Measurements from ENCODE around the gene RHO. TPM values are rescaled to one million over a fixed set of nuclear protein-coding genes. Genes with fewer than 3 reads are reported as not detected.
"Not testable (repeated sequence)": the region's sequence is repeated elsewhere in the genome, so short reads cannot be mapped to it uniquely, and the experiment has no call there.

The RHO gene
- total RNA-seq, 2 donors from 2014 or later = 0.23 TPM; not detected in 1

- Histone ChIP-seq H3K27me3 (replicated peaks; ENCODE audit: insufficient read depth) (no peaks in the 10 kb centered on the region), H3K36me3 (no peaks in the 10 kb centered on the region), H3K4me1 (replicated peaks) (no peaks in the 10 kb centered on the region), H3K9me3 (no peaks in the 10 kb centered on the region), H3K4me3 (no peak overlapping the region), H3K27ac (peak overlapping the region; percentile 8 to 36)
- TF ChIP-seq POLR2A (IDR thresholded peaks at IDR 0.05) (no peak), POLR2AphosphoS5 (IDR thresholded peaks at IDR 0.05) (peak; percentile 75)
- TF ChIP-seq, protein P1, sequence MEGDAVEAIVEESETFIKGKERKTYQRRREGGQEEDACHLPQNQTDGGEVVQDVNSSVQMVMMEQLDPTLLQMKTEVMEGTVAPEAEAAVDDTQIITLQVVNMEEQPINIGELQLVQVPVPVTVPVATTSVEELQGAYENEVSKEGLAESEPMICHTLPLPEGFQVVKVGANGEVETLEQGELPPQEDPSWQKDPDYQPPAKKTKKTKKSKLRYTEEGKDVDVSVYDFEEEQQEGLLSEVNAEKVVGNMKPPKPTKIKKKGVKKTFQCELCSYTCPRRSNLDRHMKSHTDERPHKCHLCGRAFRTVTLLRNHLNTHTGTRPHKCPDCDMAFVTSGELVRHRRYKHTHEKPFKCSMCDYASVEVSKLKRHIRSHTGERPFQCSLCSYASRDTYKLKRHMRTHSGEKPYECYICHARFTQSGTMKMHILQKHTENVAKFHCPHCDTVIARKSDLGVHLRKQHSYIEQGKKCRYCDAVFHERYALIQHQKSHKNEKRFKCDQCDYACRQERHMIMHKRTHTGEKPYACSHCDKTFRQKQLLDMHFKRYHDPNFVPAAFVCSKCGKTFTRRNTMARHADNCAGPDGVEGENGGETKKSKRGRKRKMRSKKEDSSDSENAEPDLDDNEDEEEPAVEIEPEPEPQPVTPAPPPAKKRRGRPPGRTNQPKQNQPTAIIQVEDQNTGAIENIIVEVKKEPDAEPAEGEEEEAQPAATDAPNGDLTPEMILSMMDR (IDR thresholded peaks at IDR 0.05) = peak; percentile 67 to 88 (median 78)
- peak; percentile 60 for DNase-seq (ENCODE audit: low spot score)
- intact Hi-C loops (cut with DNase I) = loop anchor here (5.0 kb wide), 2 partner anchors 67 to 337 kb away; no protein-coding TSS in a partner anchor
- 24% methylated on average over 5 of the region's 5 CpGs for WGBS
Observed at GRCh38 chr3:129490273-129490675, 38.2 kb upstream of the RHO start.

DNA sequence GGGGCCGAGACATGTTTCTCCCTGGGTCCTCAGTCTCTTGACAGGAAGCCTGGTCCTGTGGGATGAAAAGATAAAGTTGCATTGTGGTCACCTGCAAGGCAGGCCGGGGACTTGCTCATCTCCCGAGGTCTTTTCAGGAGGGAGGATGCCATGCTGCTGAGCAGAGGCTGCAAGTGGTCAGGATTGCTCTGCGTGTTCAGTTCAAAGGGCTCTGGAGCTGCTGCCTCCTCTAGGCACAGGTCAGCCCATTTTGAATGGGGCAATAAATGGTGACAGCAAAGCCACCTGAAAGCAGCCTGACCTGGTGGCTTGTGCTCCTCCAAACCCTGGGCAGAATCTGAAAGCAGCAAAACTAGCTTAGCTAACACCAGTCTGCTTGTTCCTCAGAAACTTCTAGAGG is 37.4 kb upstream of the RHO start:
- WGBS = 69% methylated on average over 4 of the region's 4 CpGs
- H3K27ac ChIP-seq; H3K9me3 ChIP-seq; H3K4me3 ChIP-seq; H3K4me1 ChIP-seq (replicated peaks); H3K36me3 ChIP-seq; DNase-seq (ENCODE audit: low spot score); H3K27me3 ChIP-seq (replicated peaks; ENCODE audit: insufficient read depth): not testable (repeated sequence)
- intact Hi-C loops (cut with DNase I) = loop anchor here (5.0 kb wide), 2 partner anchors 66 to 336 kb away; no protein-coding TSS in a partner anchor

- no peaks in the 10 kb centered on the region for H3K27me3 ChIP-seq (replicated peaks; ENCODE audit: insufficient read depth)
- no peaks in the 10 kb centered on the region for H3K36me3 ChIP-seq
- WGBS = 93% methylated on average over 9 of the region's 9 CpGs
- H3K9me3 ChIP-seq = no peaks in the 10 kb centered on the region
- no peak overlapping the region for H3K27ac ChIP-seq
- no peak for DNase-seq (ENCODE audit: low spot score)
- TF ChIP-seq, protein P1 (IDR thresholded peaks at IDR 0.05) = no peak
- TF ChIP-seq POLR2AphosphoS5 (IDR thresholded peaks at IDR 0.05) (no peak), POLR2A (IDR thresholded peaks at IDR 0.05) (no peak)
- H3K4me1 ChIP-seq (replicated peaks) = no peaks in the 10 kb centered on the region
- intact Hi-C loops (cut with DNase I) = loop anchor here (5.0 kb wide), 2 partner anchors 66 to 336 kb away; no protein-coding TSS in a partner anchor
- H3K4me3 ChIP-seq = no peak overlapping the region
Observed at GRCh38 chr3:129491794-129492193, 36.6 kb upstream of the RHO start.

- no peaks in the 10 kb centered on the region for H3K9me3 ChIP-seq
- H3K27me3 ChIP-seq (replicated peaks; ENCODE audit: insufficient read depth) = no peaks in the 10 kb centered on the region
- no peak overlapping the region for H3K27ac ChIP-seq
- H3K4me1 ChIP-seq (replicated peaks) = no peaks in the 10 kb centered on the region
- H3K4me3 ChIP-seq = no peak overlapping the region
- TF ChIP-seq POLR2A (IDR thresholded peaks at IDR 0.05) (no peak), POLR2AphosphoS5 (IDR thresholded peaks at IDR 0.05) (no peak)
- TF ChIP-seq, protein P1 (IDR thresholded peaks at IDR 0.05) = no peak
- DNase-seq (ENCODE audit: low spot score) = no peak
- intact Hi-C loops (cut with DNase I) = loop anchor here (5.0 kb wide), 2 partner anchors 65 to 335 kb away; no protein-coding TSS in a partner anchor
- no peaks in the 10 kb centered on the region for H3K36me3 ChIP-seq
- WGBS = 94% methylated on average over 4 of the region's 4 CpGs
Observed at GRCh38 chr3:129492691-129493090, 35.7 kb upstream of the RHO start.

GRCh38 chr3:129493206-129493605 is 35.2 kb upstream of the RHO start:
- intact Hi-C loops (cut with DNase I) = loop anchor here (5.0 kb wide), 2 partner anchors 64 to 334 kb away; no protein-coding TSS in a partner anchor
- Histone ChIP-seq H3K27me3 (replicated peaks; ENCODE audit: insufficient read depth) (no peaks in the 10 kb centered on the region), H3K4me3 (no peak overlapping the region), H3K27ac (no peak overlapping the region), H3K9me3 (no peaks in the 10 kb centered on the region), H3K36me3 (no peaks in the 10 kb centered on the region), H3K4me1 (replicated peaks) (no peaks in the 10 kb centered on the region)
- TF ChIP-seq, protein P1 (IDR thresholded peaks at IDR 0.05) = no peak
- TF ChIP-seq POLR2A (IDR thresholded peaks at IDR 0.05) (no peak), POLR2AphosphoS5 (IDR thresholded peaks at IDR 0.05) (no peak)
- 89% methylated on average over 4 of the region's 4 CpGs for WGBS
- DNase-seq (ENCODE audit: low spot score) = no peak

GRCh38 chr3:129494499-129494898 is 33.9 kb upstream of the RHO start:
- H3K4me3 ChIP-seq; H3K4me1 ChIP-seq (replicated peaks); DNase-seq (ENCODE audit: low spot score); H3K9me3 ChIP-seq; H3K27me3 ChIP-seq (replicated peaks; ENCODE audit: insufficient read depth); H3K36me3 ChIP-seq: not testable (repeated sequence)
- peak overlapping the region; percentile 19 to 43 for H3K27ac ChIP-seq
- intact Hi-C loops (cut with DNase I) = loop anchor here (5.0 kb wide), 2 partner anchors 63 to 333 kb away; no protein-coding TSS in a partner anchor
- 48% methylated on average over 5 of the region's 5 CpGs for WGBS

- intact Hi-C loops (cut with DNase I) = not testable (repeated sequence)
Observed at GRCh38 chr3:129495006-129495639, 33.3 kb upstream of the RHO start.

GRCh38 chr3:129497876-129498275 is 30.6 kb upstream of the RHO start:
- H3K27me3 ChIP-seq (replicated peaks; ENCODE audit: insufficient read depth); H3K4me1 ChIP-seq (replicated peaks); H3K9me3 ChIP-seq; DNase-seq (ENCODE audit: low spot score); H3K36me3 ChIP-seq; H3K27ac ChIP-seq; H3K4me3 ChIP-seq; intact Hi-C loops (cut with DNase I): not testable (repeated sequence)
- WGBS = 88% methylated on average over 2 of the region's 2 CpGs

More at GRCh38 chr3:129495006-129495639, 33.3 kb upstream of the RHO start:
- not testable (repeated sequence) for H3K36me3 ChIP-seq; H3K9me3 ChIP-seq; H3K4me3 ChIP-seq; H3K27me3 ChIP-seq (replicated peaks; ENCODE audit: insufficient read depth); H3K4me1 ChIP-seq (replicated peaks); DNase-seq (ENCODE audit: low spot score)
- WGBS = 69% methylated on average over 10 of the region's 10 CpGs
- peak overlapping the region; percentile 19 to 43 for H3K27ac ChIP-seq

Data from prostate gland (tissue), 2 donors.